Spleen (tissue), 7 donors: ENCODE data around the gene SOX6.

Experiments
- POLR2A ChIP-seq, 3 donors: fragments of 450-650 bp; IDR thresholded peaks; one replicate each; pipeline ENCODE4 v1.5.1; 2017; ENCODE audit warnings: antibody characterized with exemption in 3 of 3, mild to moderate bottlenecking in 1 of 3
- POLR2AphosphoS5 ChIP-seq, 3 donors: sonication (generic); formaldehyde crosslinking; IDR thresholded peaks; one replicate each; pipeline ENCODE4 v1.5.1; 2017; ENCODE audit warnings: antibody characterized with exemption in 3 of 3
- TF ChIP-seq, protein P1 (sequence below), 11 experiments: fragments of 200-600 bp in 7 of 11; fragments of 450-650 bp in 4 of 11; sonication (generic) in 4 of 11; IDR thresholded peaks in 8 of 11; conservative IDR thresholded peaks in 3 of 11; 1 replicate in 7 of 11; 2 replicates in 4 of 11; pipeline versions ENCODE4 v1.4.0 to v1.8.0; 2016 to 2021; ENCODE audit warnings: antibody characterized with exemption in 11 of 11, inconsistent platforms in 4 of 11, mild to moderate bottlenecking in 1 of 11
- donor health status: DM: no; HTN: no; CAD: no; lungs with moderate emphysema.
- donor health status: DM: no; HTN: no; CAD: no.
- donor health status: DM: no; HTN: no; CAD: no.

DNA sequence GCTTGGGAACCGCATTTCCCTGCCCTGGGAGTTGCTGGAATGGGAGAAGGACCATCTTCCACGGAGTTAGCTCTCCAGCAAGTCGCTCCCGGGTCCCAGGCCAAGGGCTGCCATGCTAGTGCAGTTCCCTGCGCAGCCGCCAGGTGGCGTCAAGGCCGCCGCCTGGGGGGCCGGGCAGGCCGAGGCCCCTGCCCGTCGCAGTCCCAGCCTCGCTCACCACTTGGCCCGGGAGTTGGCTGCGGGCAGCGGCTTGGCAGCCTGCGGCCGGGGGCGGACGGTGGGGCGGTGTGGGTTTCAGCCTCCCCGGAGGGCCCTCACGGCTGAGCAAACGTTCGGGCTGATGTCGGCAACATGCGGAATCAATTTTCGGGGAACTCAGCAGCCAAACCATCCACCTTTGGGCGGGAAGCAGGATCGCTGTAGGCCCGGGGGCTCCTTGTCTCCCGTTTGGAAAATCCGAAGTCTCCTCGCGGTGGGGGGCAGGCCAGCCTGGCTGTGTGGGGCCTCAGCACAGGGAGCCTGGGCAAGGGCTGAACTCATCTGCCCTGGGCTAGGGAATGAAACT, 415.1 kb downstream of the SOX6 start:
- TF ChIP-seq, protein P1, sequence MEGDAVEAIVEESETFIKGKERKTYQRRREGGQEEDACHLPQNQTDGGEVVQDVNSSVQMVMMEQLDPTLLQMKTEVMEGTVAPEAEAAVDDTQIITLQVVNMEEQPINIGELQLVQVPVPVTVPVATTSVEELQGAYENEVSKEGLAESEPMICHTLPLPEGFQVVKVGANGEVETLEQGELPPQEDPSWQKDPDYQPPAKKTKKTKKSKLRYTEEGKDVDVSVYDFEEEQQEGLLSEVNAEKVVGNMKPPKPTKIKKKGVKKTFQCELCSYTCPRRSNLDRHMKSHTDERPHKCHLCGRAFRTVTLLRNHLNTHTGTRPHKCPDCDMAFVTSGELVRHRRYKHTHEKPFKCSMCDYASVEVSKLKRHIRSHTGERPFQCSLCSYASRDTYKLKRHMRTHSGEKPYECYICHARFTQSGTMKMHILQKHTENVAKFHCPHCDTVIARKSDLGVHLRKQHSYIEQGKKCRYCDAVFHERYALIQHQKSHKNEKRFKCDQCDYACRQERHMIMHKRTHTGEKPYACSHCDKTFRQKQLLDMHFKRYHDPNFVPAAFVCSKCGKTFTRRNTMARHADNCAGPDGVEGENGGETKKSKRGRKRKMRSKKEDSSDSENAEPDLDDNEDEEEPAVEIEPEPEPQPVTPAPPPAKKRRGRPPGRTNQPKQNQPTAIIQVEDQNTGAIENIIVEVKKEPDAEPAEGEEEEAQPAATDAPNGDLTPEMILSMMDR (IDR thresholded peaks at IDR 0.05 in 8 of 11, conservative IDR thresholded peaks at IDR 0.05 in 3 of 11), result peak; percentile 7 to 85 (median 68)
- TF ChIP-seq POLR2A (IDR thresholded peaks at IDR 0.05) (no peak), POLR2AphosphoS5 (IDR thresholded peaks at IDR 0.05) (no peak)
